Measurements from ENCODE around the gene POLD4.

- no peak for TF ChIP-seq CTCF (IDR thresholded peaks at IDR 0.05)
- TF ChIP-seq POLR2A (IDR thresholded peaks at IDR 0.05) = no peak
These were observed 16.5 kb upstream of the POLD4 start for GRCh38 chr11:67369801-67370284.
